ENCODE data around the gene IGFBP5. TPM values are rescaled to one million over a fixed set of nuclear protein-coding genes. Genes with fewer than 3 reads are reported as not detected.

The IGFBP5 gene
- total and polyA plus RNA-seq, 2 of the 8 experiments (the other 6 are each of a cell fraction or from before 2014, with no cell fraction given) = 2.2 to 2.5 TPM

DNA sequence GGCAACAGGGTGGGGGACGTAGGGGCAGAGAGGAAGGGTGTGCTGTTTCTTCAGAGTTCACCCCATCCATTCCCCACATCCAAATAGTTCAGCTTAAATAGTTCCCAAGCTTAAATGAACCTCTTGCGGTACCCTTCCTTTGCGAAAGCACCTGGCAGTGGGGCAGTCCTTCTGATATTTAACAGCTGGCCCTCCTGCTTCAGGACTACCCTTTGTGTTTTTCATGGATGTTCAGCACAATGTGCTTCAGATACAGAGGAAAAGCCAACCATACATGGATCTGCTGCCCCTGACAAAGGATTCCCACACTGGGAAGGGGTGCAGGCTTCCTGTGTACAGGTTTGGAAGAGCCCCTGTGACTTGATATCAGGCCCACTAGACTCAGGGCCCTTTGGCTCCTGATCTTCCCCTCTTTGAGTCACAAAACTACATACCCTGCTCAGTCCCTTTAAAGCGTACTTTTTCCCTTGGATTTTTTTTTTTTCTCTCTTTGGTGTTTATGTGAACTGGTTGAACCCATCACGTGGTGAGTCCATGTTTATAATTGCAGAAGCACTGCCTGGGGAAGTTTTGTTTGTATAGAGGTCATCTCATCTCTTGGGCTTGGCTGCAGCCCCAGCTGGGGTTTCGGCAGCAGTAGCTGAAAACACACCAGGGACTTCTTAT lies 45.3 kb upstream of the IGFBP5 start (continued):
- no peak for TF ChIP-seq PHF8 (conservative IDR thresholded peaks at IDR 0.05; ENCODE audit: low read depth, low read length)

All from H1 (cell line).